GM11168 (cell line): ENCODE results near the gene HYAL2.
"Not testable (repeated sequence)": the region's sequence is repeated elsewhere in the genome, so short reads cannot be mapped to it uniquely, and the experiment has no call there.

ENCODE experiments used
- in situ Hi-C: fragments of 300-500 bp; cut with MboI; formaldehyde crosslinking; loops from one replicate; pipeline ENCODE4 v1.12.0; 2022; ENCODE audit warnings: low sequenced_read_pairs; ENCODE audit not compliant: unreplicated experiment

The HYAL2 gene

GRCh38 chr3:50294492-50295403, 27.8 kb downstream of the HYAL2 start:
- in situ Hi-C loops, result no loop called here

GRCh38 chr3:50294089-50294488, 28.5 kb downstream of the HYAL2 start:
- in situ Hi-C loops, result no loop called here

- in situ Hi-C loops, result no loop called here
These were observed 29.3 kb downstream of the HYAL2 start for GRCh38 chr3:50293079-50293801.

GRCh38 chr3:50292159-50293078, 30.1 kb downstream of the HYAL2 start, which contains the start of gene IFRD2:
TSS of gene IFRD2 (minus strand) at chr3:50292429. CDS start at chr3:50292274, 155 bp downstream.
- in situ Hi-C loops, result no loop called here

- in situ Hi-C loops, result no loop called here
These were observed 32.3 kb downstream of the HYAL2 start for GRCh38 chr3:50290161-50290641.

- in situ Hi-C loops, result no loop called here
These were observed 33.4 kb downstream of the HYAL2 start for GRCh38 chr3:50289130-50289529.

- in situ Hi-C loops, result no loop called here
These were observed 34.0 kb downstream of the HYAL2 start for GRCh38 chr3:50288387-50289007.

GRCh38 chr3:50287262-50287661, 35.3 kb downstream of the HYAL2 start:
- in situ Hi-C loops, result no loop called here

- in situ Hi-C loops, result no loop called here
These were observed 36.0 kb downstream of the HYAL2 start for GRCh38 chr3:50286322-50287227.

GRCh38 chr3:50284121-50284520, 38.4 kb downstream of the HYAL2 start:
- in situ Hi-C loops, result not testable (repeated sequence)

GRCh38 chr3:50279255-50280016, 43.1 kb downstream of the HYAL2 start:
- in situ Hi-C loops, result no loop called here

GRCh38 chr3:50278880-50279224, 43.7 kb downstream of the HYAL2 start, which contains the start of gene LSMEM2:
TSS of gene LSMEM2 (plus strand) at chr3:50279087. CDS start at chr3:50279114, 27 bp downstream.
- in situ Hi-C loops, result no loop called here

GRCh38 chr3:50278123-50278879, 44.2 kb downstream of the HYAL2 start:
- in situ Hi-C loops, result no loop called here

GRCh38 chr3:50276762-50277101, 45.8 kb downstream of the HYAL2 start:
- in situ Hi-C loops, result no loop called here

GRCh38 chr3:50275996-50276761, 46.4 kb downstream of the HYAL2 start:
- in situ Hi-C loops, result no loop called here

- in situ Hi-C loops, result no loop called here
These were observed 47.2 kb downstream of the HYAL2 start for GRCh38 chr3:50275141-50275995.
